ENCODE data around the gene MAGI1.
"Not testable (repeated sequence)": the region's sequence is repeated elsewhere in the genome, so short reads cannot be mapped to it uniquely, and the experiment has no call there.

The MAGI1 gene

GRCh38 chr3:66038726-66039589 lies at the start of gene MAGI1:
TSS of gene MAGI1 (minus strand) at chr3:66038918. CDS start at chr3:66038308, 610 bp downstream.
- no peak for DNase-seq (ENCODE audit: low read depth)

GRCh38 chr3:66083784-66084213 lies 45.1 kb upstream of the MAGI1 start:
- no peak for DNase-seq (ENCODE audit: low read depth)

- no peak for DNase-seq (ENCODE audit: low read depth)
These were observed 44.5 kb upstream of the MAGI1 start for GRCh38 chr3:66083096-66083678.

- DNase-seq (ENCODE audit: low read depth): no peak
These were observed 44.0 kb upstream of the MAGI1 start for GRCh38 chr3:66082679-66083078.

- no peak for DNase-seq (ENCODE audit: low read depth)
These were observed 41.4 kb upstream of the MAGI1 start for GRCh38 chr3:66080167-66080566.

GRCh38 chr3:66077973-66078372 lies 39.3 kb upstream of the MAGI1 start:
- no peak for DNase-seq (ENCODE audit: low read depth)

- no peak for DNase-seq (ENCODE audit: low read depth)
These were observed 38.2 kb upstream of the MAGI1 start for GRCh38 chr3:66076861-66077470.

GRCh38 chr3:66075281-66075680 lies 36.6 kb upstream of the MAGI1 start:
- no peak for DNase-seq (ENCODE audit: low read depth)

- no peak for DNase-seq (ENCODE audit: low read depth)
These were observed 34.9 kb upstream of the MAGI1 start for GRCh38 chr3:66073464-66074141.

- DNase-seq (ENCODE audit: low read depth): no peak
These were observed 29.5 kb upstream of the MAGI1 start for GRCh38 chr3:66068255-66068654.

- DNase-seq (ENCODE audit: low read depth): no peak
These were observed 28.4 kb upstream of the MAGI1 start for GRCh38 chr3:66066963-66067617.

GRCh38 chr3:66055289-66055688 lies 16.6 kb upstream of the MAGI1 start:
- no peak for DNase-seq (ENCODE audit: low read depth)

GRCh38 chr3:66053550-66054094 lies 14.9 kb upstream of the MAGI1 start:
- no peak for DNase-seq (ENCODE audit: low read depth)

GRCh38 chr3:66052721-66053549 lies 14.2 kb upstream of the MAGI1 start:
- DNase-seq (ENCODE audit: low read depth): no peak

- no peak for DNase-seq (ENCODE audit: low read depth)
These were observed 12.1 kb upstream of the MAGI1 start for GRCh38 chr3:66050821-66051220.

- DNase-seq (ENCODE audit: low read depth): no peak
These were observed 9.3 kb upstream of the MAGI1 start for GRCh38 chr3:66048051-66048395.

- no peak for DNase-seq (ENCODE audit: low read depth)
These were observed 8.8 kb upstream of the MAGI1 start for GRCh38 chr3:66047311-66048050.

- not testable (repeated sequence) for DNase-seq (ENCODE audit: low read depth)
These were observed 7.6 kb upstream of the MAGI1 start for GRCh38 chr3:66046321-66046720.

GRCh38 chr3:66041828-66042227 lies 3.1 kb upstream of the MAGI1 start:
- no peak for DNase-seq (ENCODE audit: low read depth)

- no peak for DNase-seq (ENCODE audit: low read depth)
These were observed 2.4 kb upstream of the MAGI1 start for GRCh38 chr3:66041116-66041515.

Data from activated T-helper 1 cell treated with Interleukin-2 at 50 U/mL for 16 hours (primary cell).